HG03108 (cell line): Measurements from ENCODE around the gene KCNIP4.

Source experiments
- ATAC-seq: cut with Tn5 transposase; IDR thresholded peaks from one replicate; pipeline ENCODE4 v1.9.1; 2021; ENCODE audit warnings: moderate library complexity; ENCODE audit not compliant: unreplicated experiment

KCNIP4 gene

DNA sequence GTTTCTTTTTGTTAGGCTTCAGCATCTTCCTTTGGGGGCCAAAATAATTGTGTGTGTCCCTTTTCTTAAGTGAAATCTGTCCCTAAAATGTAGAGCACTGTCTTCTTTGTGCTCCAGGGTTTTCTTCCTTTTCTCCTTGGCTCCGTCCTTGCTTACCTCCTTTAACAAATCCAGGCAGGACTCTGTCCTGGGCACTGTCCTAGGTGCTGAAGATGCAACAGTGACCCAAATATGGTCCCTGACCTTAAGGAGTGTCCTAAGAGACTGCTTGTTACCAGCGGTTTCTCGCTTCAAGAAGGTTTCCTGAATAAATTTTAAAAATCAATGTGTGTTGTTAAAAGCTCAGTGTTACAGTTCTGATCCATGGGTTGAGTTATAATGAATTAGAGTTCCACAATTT, 471.8 kb downstream of the KCNIP4 start:
- no peak for ATAC-seq

DNA sequence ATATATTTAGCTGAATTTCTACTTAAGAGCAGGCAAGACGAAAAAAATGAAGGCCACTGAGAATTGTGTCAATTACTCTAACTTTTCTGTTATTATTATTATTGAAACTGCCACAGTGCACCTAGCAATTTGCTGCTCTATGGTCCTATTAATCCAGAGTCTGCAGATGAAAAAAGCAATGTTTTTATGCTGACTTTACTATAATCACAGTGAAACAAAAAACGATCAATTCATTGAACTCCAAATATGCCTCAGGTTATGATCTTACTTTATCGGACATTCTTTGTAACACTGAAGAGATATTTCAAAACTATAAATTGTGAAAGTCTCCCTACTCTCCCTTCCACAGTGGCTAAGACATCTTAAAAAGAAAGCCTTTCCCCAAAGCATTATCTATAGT, 474.4 kb downstream of the KCNIP4 start:
- ATAC-seq, result no peak

DNA sequence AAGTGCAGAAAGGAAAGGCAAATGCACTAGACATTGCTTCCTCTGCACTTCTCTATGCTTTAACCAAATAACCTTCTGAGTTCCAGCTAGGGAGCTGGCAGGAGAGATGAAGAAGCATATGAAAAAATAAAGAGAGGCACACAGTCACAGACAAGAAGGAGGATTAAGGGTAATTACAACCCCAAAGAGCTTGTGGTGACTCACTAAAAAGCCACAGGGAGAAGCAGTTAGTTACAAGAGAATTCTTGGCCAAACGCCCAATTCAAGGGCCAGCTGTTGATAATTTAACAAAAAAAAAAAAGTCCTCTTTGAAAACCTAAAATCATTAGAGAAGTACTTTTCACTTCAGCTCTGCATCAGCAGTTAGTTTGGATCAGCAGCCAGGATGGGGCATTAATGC, 478.0 kb downstream of the KCNIP4 start:
- ATAC-seq, result no peak

DNA sequence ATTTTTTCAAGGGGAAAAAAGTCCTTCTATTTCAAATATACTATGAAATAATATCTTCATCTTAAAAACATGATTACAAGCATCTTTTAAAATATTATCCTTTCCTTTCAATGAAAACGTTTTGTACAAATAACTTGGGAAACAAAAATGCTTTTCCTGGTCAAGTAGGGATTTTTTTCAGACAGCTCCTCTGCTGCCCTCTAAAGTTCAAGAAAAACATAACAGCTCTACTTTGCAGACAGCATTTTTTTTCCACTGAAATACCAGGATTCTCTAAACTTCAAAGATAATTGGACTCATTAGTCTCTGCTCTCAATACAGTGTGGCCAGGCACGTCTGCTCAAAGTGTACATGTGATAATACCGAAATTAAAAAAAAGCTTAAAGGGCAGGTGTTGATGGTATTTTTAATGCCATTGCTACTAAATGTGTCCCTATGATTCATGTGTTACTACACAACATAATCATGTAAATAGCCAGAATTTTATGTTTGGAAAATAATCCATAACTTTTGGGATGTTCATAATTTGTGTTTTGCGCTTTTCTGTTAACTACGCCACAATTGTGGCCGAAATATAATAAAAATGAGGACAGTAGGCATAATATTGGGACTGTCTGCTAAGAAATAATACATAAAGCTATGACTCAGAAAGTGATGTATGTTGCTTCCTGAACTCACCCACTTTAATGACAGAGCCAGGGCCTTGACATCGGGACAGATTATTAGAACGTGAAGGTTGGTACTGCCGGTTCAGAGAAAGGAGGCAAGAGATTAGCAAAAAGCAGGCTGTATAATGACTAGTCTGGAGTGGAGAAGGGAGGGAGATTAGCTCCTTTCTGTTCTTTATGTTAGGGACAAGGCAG, 478.9 kb downstream of the KCNIP4 start:
- ATAC-seq, result no peak

DNA sequence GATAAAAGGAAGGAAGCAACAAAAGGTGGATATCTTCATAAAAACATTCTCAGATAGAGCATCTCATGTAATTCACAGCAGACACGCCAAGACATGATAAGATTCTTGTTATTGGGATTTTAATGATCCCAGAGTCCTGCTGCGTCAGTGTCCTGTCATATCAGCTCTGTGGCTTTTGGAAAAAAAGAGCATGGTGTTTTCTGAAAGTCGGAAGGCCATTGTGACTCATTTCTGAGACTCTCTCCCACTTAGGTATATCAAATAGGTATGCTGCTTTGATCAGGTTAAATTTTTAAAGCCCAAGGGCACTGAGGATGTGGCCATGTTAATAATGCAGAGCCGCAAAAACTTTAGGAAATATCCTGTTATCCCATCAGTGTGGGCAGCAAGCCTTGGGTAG, 481.0 kb downstream of the KCNIP4 start:
- no peak for ATAC-seq

DNA sequence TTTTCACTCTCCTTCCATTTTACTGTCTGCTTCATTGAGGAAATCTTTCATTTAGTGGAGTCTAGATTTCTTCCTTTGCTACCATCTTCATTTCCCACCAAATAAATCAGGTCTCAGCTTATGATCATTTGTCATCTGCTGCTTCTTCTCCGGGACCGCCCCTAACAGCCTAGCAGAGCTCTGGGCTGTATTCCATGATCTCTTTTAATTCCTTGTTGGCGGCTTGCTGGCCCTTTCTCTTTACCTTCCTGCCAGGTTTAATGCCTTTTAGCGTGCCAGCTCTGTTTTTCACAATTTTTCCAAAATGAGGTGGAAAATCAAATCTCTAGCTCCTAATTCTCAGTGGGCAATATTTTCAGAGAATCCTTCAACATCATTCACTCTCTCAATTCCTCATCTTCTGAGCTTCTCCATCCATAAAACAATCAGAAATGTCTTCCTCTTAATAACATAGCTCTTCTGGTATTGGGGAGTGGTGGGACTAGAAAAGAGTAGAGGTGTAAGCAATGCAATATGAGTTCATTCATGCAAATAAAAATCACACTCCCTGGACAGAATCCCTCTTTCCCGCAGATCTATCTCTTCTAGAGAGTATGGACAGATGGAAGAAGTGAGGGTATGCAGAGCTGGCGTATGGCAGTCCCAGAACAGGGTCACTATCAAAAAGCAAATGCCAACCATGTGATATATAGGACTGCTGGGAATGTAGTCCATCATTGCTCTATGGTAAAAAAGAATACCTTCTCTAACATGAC, 491.3 kb downstream of the KCNIP4 start:
- no peak for ATAC-seq

DNA sequence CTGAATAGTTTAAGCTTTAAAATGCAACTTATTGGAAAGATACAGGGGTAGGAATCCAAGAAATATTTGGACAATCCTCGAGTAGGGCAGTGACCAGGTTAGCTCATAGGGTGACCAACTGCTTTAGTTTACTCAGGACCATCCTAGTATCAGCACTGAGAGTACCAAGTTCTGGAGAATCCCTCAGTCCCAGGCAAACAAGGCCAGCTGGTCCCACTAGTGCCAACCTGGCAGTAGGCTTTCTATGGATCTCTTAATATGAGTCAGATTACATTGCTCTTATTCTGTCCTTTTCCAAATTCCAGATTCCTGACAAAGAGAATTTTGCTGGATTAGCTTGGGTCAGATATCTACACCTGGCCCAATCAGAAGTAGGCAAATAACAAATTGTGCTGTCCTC, 493.7 kb downstream of the KCNIP4 start:
- ATAC-seq, result no peak

DNA sequence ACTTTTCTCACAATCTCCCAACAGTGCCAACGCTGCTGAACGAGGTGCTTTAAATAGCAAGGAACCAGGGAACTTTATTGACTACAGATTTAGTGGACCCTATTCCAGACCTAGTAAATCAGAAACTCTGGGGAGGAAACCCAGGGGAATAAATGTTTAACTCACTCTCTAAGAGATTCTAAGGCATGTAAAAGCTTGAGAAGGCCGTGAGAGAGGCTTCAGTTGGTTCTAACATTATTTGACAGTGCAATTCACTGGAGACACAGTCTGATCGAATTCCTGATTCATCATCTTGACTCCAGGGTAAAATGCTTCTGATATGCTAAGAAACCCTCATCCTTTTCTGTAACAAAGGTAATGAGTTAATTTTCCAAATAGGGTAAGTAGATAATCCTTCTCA, 494.4 kb downstream of the KCNIP4 start:
- ATAC-seq, result no peak

DNA sequence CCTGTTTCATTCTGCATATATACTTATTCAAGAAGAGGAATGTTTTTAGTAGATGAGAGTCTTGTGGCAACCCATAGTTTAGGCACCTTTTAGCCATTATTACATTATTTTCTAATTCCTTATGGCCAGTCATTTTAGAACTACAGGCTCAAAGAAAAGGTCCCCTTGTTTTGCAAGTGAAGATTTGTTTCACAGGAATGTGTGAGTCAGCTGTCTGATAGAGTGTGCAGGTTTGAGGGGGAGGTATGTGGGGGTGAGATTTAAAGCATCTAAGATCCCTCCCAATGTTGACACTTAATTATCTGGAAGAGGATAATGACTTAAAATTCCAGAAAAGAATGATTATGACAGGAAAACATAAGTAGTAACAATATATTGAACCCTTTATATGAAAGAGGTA, 495.6 kb downstream of the KCNIP4 start:
- ATAC-seq, result no peak

DNA sequence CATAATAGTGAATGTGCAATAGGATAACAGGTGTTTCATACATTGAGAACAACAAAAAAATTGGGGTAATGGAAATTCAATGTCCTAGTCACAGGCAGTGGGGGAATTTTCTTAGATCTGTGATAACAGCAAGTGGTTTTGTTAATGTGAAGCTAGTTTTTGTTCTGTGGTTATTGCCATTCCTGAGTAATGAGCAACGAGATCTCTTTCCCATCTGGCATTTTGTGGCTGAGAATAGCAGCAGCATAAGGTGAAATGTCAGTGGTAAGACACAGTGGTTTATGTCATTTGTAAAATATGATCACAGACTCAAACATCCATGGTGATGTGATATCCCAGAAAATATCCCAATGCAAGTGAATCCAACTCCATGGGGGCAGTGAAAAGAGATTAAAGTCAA, 497.5 kb downstream of the KCNIP4 start:
- ATAC-seq, result no peak

DNA sequence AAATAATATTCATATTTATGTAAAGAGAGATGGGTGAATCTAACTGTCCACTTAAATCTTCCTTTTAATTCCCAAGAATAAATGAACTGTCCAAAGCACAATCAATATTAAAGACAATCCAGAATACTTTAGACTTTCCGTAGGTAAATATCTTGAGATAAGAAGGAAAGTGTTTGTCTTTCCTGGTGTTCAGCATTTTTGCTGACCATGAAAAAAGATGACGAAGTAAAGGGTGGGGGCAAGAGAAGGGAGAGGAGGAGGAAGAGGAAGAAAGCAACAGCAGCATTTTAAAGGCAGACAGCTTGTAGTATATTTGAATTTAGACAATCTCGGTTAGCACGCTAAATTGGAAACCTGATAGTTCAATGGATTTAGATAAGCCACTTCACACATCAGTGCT, 498.2 kb downstream of the KCNIP4 start:
- no peak for ATAC-seq

DNA sequence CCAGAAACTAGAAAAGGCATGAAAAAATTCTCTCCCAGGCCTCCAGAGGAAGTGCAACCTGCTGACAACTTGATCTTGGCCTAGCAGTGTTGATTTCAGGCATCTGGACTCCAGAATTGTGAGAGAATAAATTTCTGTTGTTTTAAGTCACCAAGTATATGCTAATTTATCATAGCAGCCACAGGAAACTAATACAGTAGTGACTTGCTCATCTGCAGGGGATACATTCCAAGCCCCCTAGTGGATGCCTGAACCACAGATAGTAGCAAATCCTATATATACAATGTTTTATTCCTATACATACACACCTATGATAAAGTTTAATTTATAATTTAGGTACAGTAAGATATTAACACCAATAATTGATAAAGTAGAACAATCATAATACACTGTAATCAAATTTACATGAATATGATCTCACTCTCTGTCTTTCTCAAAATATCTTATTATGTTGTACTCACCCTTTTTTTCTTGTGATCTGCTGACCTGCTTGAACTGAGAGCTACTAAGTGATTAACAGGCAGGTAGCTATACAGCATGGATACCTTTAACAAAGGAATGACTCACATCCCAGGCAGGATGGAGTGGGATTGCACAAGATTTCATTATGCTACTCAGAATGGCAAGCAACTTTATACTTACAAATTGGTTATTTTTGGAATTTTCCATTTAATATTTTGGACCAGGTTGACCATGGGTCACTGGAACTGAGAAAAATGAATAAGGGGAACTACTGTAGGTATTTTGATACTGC, 501.1 kb downstream of the KCNIP4 start:
- no peak for ATAC-seq

DNA sequence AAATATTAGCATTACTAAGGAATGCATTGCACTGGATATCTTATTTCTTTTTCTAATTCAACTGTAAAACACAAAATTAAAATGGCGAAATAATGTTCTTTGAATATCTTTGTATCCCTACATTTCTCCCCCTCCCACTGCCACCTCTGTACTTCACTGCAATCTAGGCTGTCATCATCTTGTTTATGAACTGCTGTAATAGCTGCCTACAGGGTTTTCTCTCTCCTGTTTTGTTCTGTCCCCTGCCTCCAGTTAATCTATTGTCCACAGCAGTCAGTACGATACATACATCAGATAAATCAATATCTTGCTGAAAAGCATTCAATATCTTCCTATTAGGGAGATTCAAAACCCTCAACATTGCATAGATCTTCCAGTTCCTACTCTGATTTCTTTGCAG, 528.4 kb downstream of the KCNIP4 start:
- ATAC-seq, result no peak

DNA sequence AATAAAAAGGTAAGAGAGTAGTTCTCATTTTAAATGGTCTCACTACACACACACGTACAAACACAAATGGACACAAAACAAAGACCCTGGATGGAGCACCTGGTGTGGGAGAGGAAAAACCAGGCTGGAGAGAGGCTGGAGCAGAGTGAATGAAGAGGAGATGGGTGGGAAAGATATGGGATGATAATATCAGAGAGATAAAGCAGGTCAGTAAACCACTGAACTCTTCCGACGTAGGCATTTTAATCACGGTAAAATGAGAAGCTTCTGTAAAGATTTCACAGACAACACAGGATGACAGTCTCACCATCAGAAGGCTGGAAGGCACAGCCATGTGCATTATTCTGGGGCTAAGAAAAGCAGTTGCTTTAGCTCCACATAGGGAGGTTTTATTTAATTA, 532.8 kb downstream of the KCNIP4 start:
- ATAC-seq, result no peak

DNA sequence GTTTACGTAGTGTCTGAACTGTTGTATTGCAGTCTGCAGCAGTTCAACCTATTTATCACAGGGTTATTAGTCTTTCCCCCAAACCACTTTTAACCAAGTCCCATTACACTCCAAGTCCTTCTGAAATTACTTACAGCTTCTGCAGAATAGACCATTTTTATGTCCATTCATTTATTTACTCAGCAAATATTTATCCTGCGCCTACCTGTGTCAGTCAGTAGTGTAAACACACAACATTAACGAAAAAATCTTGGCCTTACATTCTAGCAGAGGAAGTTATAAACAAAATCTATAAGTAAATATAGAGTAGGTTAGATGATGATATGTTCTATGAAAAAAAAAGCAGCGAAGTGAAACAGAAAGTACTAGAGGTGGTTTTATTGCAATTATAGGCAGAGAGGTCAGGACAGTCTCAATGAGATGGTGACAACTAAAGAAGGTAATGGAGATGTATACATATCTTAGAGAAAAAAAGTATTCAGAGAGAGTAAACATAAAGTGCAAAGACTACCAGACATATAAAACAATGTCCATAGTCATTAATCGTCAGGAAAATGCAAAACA, 534.7 kb downstream of the KCNIP4 start:
- no peak for ATAC-seq

DNA sequence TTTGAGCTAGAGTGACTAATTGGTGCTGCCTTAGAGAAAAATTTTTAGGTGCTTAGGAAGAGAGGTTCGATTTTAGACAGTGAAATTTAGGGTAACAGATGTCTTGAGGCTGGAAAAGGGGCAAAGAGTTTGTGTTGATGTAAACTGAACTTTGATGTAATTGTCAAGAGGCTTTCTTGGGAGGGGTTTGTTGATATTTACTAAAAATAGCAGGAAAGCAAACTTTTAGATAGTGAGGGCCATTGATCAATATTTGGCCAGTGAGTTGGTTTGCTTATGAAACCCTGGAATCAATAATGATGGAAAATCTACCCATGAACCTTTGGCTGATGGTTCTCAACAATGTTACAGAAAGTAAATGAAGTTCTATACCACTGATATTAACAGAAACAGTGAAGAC, 537.5 kb downstream of the KCNIP4 start:
- ATAC-seq, result no peak

DNA sequence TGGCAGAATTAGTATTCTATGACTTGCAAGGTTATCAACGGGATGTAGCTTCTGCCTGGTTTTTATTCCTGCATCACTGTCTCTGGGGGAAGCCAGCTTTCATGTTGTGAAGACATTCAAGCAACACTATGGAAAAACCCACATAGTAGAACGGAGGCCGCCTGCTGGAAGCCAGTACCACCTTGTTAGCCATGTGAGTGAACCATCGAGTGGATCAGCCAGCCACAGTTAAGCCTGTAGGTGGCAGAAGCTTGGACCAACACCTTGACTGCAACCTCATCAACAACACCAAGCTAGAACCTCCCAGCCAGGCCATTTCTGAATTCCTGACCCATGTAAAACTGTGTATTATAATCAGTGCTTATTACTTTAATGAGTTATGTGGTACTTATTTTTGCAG, 538.2 kb downstream of the KCNIP4 start:
- ATAC-seq, result no peak

DNA sequence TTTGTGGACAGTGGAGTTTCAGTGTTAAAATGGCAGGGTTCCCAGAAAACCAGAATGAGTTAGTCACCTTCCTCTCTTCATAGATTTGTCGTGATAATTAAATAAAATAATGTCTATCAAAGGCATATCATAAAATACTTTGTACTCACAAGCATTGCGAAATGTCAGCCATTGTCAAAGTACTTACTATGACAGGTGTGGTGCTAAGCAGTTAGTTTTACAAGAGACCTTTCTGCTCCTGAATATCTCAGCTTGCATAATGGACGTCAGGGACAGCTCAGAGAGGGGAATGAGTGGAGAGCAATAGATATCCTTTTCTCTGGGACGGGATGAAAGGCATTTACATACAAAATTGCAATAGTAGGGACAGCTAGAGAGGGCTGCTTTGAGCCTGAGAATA, 560.9 kb downstream of the KCNIP4 start:
- ATAC-seq, result no peak

DNA sequence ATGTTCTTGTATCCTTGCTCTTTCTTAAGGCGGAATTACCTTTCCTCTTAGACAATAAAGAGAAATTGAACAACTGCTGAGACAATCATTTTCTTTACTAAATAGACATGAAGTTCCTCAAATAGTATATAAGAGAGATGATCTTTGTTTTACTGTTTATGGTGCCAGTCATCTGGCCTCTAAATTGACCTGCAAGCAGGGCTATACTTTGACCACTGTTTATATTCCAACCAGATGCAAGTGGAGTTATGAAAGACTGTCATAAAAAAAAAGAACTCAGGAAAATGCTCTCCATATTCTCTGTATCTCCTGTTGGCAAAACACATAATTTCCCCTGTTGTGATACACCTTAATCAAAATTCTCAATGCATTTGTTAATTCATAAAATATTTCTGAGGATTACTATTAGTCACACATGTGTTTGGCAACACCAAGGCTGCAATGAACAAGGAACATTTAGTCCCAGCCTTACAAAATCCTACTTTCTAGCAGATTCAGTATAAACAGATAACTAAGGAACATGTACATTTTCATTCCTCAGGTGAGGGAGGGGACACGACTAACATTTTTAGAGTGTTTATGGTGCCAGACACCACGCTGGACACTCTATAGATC, 562.3 kb downstream of the KCNIP4 start:
- no peak for ATAC-seq

DNA sequence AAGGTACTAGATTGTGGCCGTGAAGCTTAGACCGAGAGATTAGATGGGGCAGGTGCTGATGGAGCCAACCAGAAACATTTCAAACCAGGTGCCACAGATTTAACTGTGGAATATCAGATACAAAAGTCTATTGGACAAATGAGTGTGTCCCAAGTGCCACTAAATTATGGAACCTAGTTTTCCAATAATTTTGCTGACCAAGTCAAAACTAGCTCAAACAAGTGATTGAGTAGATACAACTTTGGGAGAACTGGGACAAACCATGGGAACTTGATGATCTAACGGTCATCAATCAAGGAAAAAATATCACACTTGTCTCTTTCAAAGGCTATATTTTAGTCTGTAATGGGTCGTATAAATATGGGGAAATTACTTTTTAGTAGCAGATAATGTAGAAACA, 562.9 kb downstream of the KCNIP4 start:
- ATAC-seq, result no peak

DNA sequence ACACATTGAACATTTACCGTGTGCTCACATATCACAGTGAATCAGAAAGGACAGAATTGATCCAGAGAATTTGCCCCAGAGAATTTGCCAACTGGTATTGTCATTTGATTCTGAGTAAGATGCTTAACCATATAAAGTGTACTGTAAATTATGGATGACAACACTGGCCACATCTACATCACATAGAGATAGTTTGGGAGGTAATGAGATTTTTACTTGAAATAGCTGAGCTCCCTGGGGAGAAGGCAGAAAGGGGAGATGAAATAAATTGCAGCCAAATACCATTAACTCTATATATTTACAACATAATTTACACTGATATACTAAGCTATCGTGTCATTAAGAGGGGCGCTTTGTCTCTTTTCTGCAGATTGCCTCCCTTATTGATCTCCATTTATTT, 564.0 kb downstream of the KCNIP4 start:
- ATAC-seq, result no peak
